HuH-7.5 (cell line): ENCODE results near the gene IL17RE.

Experiments used
- DNase-seq: peaks from one replicate; pipeline ENCODE4 v3.0.0; 2011; ENCODE audit warnings: low spot score

The IL17RE gene

DNA sequence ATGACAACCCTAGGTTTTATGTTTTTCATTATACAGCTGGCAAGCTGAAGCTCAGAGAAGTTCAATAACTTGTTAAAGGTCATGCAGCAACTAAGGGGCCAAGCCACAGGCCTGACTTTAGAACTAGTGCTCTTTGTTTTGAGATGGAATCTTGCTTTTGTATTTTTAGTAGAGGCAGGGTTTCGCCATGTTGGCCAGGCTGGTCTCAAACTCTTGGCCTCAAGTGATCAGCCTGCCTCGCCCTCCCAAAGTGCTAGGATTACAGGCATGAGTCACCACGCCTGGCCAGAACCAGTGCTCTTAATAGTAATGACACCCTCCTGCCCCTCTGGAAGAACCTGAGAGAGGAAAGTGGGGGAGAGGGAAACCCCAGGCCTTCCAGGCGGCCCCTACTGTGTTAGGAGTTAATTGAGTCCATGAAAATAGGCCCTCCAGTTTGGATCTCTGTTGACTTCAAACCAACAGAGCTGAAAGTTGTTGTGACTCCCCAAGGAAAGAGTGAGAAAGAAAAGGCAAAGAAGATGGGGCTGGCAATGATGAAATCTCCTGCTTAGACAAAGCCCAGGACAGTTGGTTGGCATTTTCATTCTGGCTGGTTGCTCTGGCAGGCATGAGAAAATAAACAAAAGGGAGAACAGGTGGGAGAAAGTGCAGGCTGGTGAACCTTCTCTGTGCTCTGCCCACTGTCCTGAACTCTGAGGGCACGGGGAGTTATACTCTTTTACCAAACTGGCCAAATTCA lies 53.1 kb downstream of the IL17RE start:
- no peak for DNase-seq

GRCh38 chr3:9957214-9957613 lies 54.6 kb downstream of the IL17RE start:
- DNase-seq, result no peak

DNA sequence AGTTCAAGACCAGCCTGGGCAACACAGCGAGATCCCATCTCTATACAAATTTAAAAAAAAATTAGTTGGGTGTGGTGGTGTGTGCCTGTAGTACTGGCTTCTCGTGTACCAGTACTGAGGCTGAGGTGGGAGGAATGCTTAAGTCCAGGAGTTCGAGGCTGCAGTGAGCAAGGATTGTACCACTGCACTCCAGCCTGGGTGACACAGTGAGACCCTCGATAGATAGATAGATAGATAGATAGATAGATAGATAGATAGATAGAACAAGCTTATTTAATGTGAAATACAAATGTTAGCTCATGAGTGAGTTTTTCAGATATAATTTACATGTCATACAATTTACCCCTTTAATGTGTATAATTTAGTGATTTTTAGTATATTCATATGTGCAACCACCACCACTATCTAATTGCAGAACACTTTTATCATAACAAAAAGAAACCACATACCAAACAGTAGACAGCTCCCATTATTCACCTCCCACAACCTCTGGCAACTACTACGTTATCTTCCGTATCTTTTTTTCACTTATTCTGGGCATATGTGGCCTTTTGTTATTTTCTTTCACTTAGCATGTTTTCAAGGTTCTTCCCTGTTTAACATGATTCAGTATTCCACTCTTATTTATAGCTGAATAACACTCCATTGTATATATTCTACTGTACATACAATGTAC lies 62.7 kb downstream of the IL17RE start:
- DNase-seq, result no peak
